T-helper 2 cell treated with Interferon-gamma antibody and Interleukin-4, amounts not matched to agents 5 μg/mL and 100 μg/mL, for 36 hours (primary cell): ENCODE measurements around the gene BMPR1B.

ENCODE experiments used
- DNase-seq: peaks from one replicate; pipeline ENCODE4 v3.0.0; 2021; ENCODE audit warnings: low spot score
- H3K27ac Mint-ChIP-seq: one replicate; pipeline ENCODE4 v1.8.0; 2021; ENCODE audit warnings: mild to moderate bottlenecking, mixed read lengths
- H3K27me3 Mint-ChIP-seq: one replicate; pipeline ENCODE4 v1.8.0; 2021; ENCODE audit warnings: low read depth, mixed read lengths
- H3K36me3 Mint-ChIP-seq: one replicate; pipeline ENCODE4 v1.8.0; 2021; ENCODE audit warnings: low read depth, mixed read lengths
- H3K4me1 Mint-ChIP-seq: one replicate; pipeline ENCODE4 v1.8.0; 2021; ENCODE audit warnings: low read depth, mixed read lengths
- H3K4me3 Mint-ChIP-seq: one replicate; pipeline ENCODE4 v1.8.0; 2022; ENCODE audit warnings: mild to moderate bottlenecking, moderate library complexity, mixed read lengths
- H3K9me3 Mint-ChIP-seq: one replicate; pipeline ENCODE4 v1.8.0; 2021; ENCODE audit warnings: mixed read lengths

The BMPR1B gene

GRCh38 chr4:94882756-94883155, 125.0 kb downstream of the BMPR1B start:
- H3K36me3 Mint-ChIP-seq, result no peaks in the 10 kb centered on the region
- no peak overlapping the region for H3K27ac Mint-ChIP-seq
- H3K9me3 Mint-ChIP-seq, result no peaks in the 10 kb centered on the region
- H3K4me3 Mint-ChIP-seq, result no peak overlapping the region
- DNase-seq, result no peak
- no peaks in the 10 kb centered on the region for H3K4me1 Mint-ChIP-seq
- H3K27me3 Mint-ChIP-seq, result peaks cover 5% of the 10 kb centered on the region

GRCh38 chr4:94887027-94887426, 129.3 kb downstream of the BMPR1B start:
- Mint-ChIP-seq H3K27ac (no peak overlapping the region), H3K27me3 (peaks cover 5% of the 10 kb centered on the region), H3K4me3 (no peak overlapping the region), H3K9me3 (no peaks in the 10 kb centered on the region), H3K36me3 (no peaks in the 10 kb centered on the region), H3K4me1 (no peaks in the 10 kb centered on the region)
- no peak for DNase-seq

GRCh38 chr4:94889523-94889922, 131.8 kb downstream of the BMPR1B start:
- Mint-ChIP-seq H3K4me1 (no peaks in the 10 kb centered on the region), H3K4me3 (no peak overlapping the region), H3K27ac (no peak overlapping the region), H3K27me3 (peaks cover 5% of the 10 kb centered on the region), H3K36me3 (no peaks in the 10 kb centered on the region), H3K9me3 (no peaks in the 10 kb centered on the region)
- no peak for DNase-seq

GRCh38 chr4:94889946-94890345, 132.2 kb downstream of the BMPR1B start:
- Mint-ChIP-seq H3K4me1 (no peaks in the 10 kb centered on the region), H3K9me3 (no peaks in the 10 kb centered on the region), H3K27ac (no peak overlapping the region), H3K27me3 (peaks cover 5% of the 10 kb centered on the region), H3K36me3 (no peaks in the 10 kb centered on the region), H3K4me3 (no peak overlapping the region)
- no peak for DNase-seq

GRCh38 chr4:94890579-94890978, 132.8 kb downstream of the BMPR1B start:
- H3K9me3 Mint-ChIP-seq, result no peaks in the 10 kb centered on the region
- DNase-seq, result no peak
- H3K4me1 Mint-ChIP-seq, result no peaks in the 10 kb centered on the region
- H3K4me3 Mint-ChIP-seq, result no peak overlapping the region
- H3K27ac Mint-ChIP-seq, result no peak overlapping the region
- H3K27me3 Mint-ChIP-seq, result peaks cover 5% of the 10 kb centered on the region
- no peaks in the 10 kb centered on the region for H3K36me3 Mint-ChIP-seq

GRCh38 chr4:94892051-94892450, 134.3 kb downstream of the BMPR1B start:
- Mint-ChIP-seq H3K27me3 (no peaks in the 10 kb centered on the region), H3K4me3 (no peak overlapping the region), H3K36me3 (no peaks in the 10 kb centered on the region), H3K27ac (no peak overlapping the region), H3K9me3 (no peaks in the 10 kb centered on the region), H3K4me1 (no peaks in the 10 kb centered on the region)
- no peak for DNase-seq

- Mint-ChIP-seq H3K9me3 (no peaks in the 10 kb centered on the region), H3K4me3 (no peak overlapping the region), H3K4me1 (no peaks in the 10 kb centered on the region), H3K27ac (no peak overlapping the region), H3K27me3 (peaks cover 2% of the 10 kb centered on the region), H3K36me3 (no peaks in the 10 kb centered on the region)
- no peak for DNase-seq
Measured at GRCh38 chr4:94895081-94895480, 137.3 kb downstream of the BMPR1B start.

- peaks cover 5% of the 10 kb centered on the region for H3K27me3 Mint-ChIP-seq
- no peaks in the 10 kb centered on the region for H3K36me3 Mint-ChIP-seq
- H3K9me3 Mint-ChIP-seq, result no peaks in the 10 kb centered on the region
- no peak for DNase-seq
- H3K27ac Mint-ChIP-seq, result no peak overlapping the region
- H3K4me1 Mint-ChIP-seq, result no peaks in the 10 kb centered on the region
- no peak overlapping the region for H3K4me3 Mint-ChIP-seq
Measured at GRCh38 chr4:94897023-94897422, 139.3 kb downstream of the BMPR1B start.

GRCh38 chr4:94905511-94905910, 147.8 kb downstream of the BMPR1B start:
- H3K27ac Mint-ChIP-seq, result no peak overlapping the region
- DNase-seq, result no peak
- H3K27me3 Mint-ChIP-seq, result peaks cover 15% of the 10 kb centered on the region
- H3K9me3 Mint-ChIP-seq, result no peaks in the 10 kb centered on the region
- H3K36me3 Mint-ChIP-seq, result no peaks in the 10 kb centered on the region
- no peaks in the 10 kb centered on the region for H3K4me1 Mint-ChIP-seq
- no peak overlapping the region for H3K4me3 Mint-ChIP-seq

GRCh38 chr4:94909645-94910044, 151.9 kb downstream of the BMPR1B start:
- Mint-ChIP-seq H3K27me3 (peaks cover 14% of the 10 kb centered on the region), H3K4me1 (peaks cover 27% of the 10 kb centered on the region), H3K4me3 (no peak overlapping the region), H3K27ac (no peak overlapping the region), H3K9me3 (peaks cover 18% of the 10 kb centered on the region), H3K36me3 (peaks cover 12% of the 10 kb centered on the region)
- no peak for DNase-seq

- H3K9me3 Mint-ChIP-seq, result peaks cover 27% of the 10 kb centered on the region
- no peak for DNase-seq
- H3K27ac Mint-ChIP-seq, result no peak overlapping the region
- H3K36me3 Mint-ChIP-seq, result peaks cover 19% of the 10 kb centered on the region
- no peak overlapping the region for H3K4me3 Mint-ChIP-seq
- peaks cover 31% of the 10 kb centered on the region for H3K4me1 Mint-ChIP-seq
- peaks cover 14% of the 10 kb centered on the region for H3K27me3 Mint-ChIP-seq
Measured at GRCh38 chr4:94911106-94911505, 153.4 kb downstream of the BMPR1B start.

- peaks cover 31% of the 10 kb centered on the region for H3K4me1 Mint-ChIP-seq
- peak overlapping the region; percentile 86 for H3K27ac Mint-ChIP-seq
- H3K9me3 Mint-ChIP-seq, result peaks cover 35% of the 10 kb centered on the region
- DNase-seq, result no peak
- H3K27me3 Mint-ChIP-seq, result peaks cover 4% of the 10 kb centered on the region
- H3K4me3 Mint-ChIP-seq, result peak overlapping the region; percentile 35
- H3K36me3 Mint-ChIP-seq, result peaks cover 22% of the 10 kb centered on the region
Measured at GRCh38 chr4:94912606-94913005, 154.9 kb downstream of the BMPR1B start.

GRCh38 chr4:94913316-94913715, 155.6 kb downstream of the BMPR1B start:
- peak overlapping the region; percentile 35 for H3K4me3 Mint-ChIP-seq
- peaks cover under 1% of the 10 kb centered on the region for H3K27me3 Mint-ChIP-seq

GRCh38 chr4:94917146-94917545, 159.4 kb downstream of the BMPR1B start:
- no peak for DNase-seq
- no peak overlapping the region for H3K4me3 Mint-ChIP-seq
- H3K36me3 Mint-ChIP-seq, result peaks cover 19% of the 10 kb centered on the region
- H3K9me3 Mint-ChIP-seq, result peaks cover 29% of the 10 kb centered on the region
- peaks cover 2% of the 10 kb centered on the region for H3K27me3 Mint-ChIP-seq
- H3K27ac Mint-ChIP-seq, result no peak overlapping the region
- peaks cover 22% of the 10 kb centered on the region for H3K4me1 Mint-ChIP-seq

More at GRCh38 chr4:94913316-94913715, 155.6 kb downstream of the BMPR1B start:
- DNase-seq, result no peak
- H3K9me3 Mint-ChIP-seq, result peaks cover 39% of the 10 kb centered on the region
- peak overlapping the region; percentile 76 for H3K27ac Mint-ChIP-seq
- peaks cover 22% of the 10 kb centered on the region for H3K36me3 Mint-ChIP-seq
- H3K4me1 Mint-ChIP-seq, result peaks cover 31% of the 10 kb centered on the region

- H3K4me3 Mint-ChIP-seq, result no peak overlapping the region
- H3K9me3 Mint-ChIP-seq, result peaks cover 29% of the 10 kb centered on the region
- peaks cover 18% of the 10 kb centered on the region for H3K36me3 Mint-ChIP-seq
- no peak for DNase-seq
- H3K4me1 Mint-ChIP-seq, result peaks cover 13% of the 10 kb centered on the region
- H3K27me3 Mint-ChIP-seq, result peaks cover 2% of the 10 kb centered on the region
- H3K27ac Mint-ChIP-seq, result no peak overlapping the region
Measured at GRCh38 chr4:94918543-94918942, 160.8 kb downstream of the BMPR1B start.
